ENCODE measurements around the gene JAZF1.

Gene JAZF1

DNA sequence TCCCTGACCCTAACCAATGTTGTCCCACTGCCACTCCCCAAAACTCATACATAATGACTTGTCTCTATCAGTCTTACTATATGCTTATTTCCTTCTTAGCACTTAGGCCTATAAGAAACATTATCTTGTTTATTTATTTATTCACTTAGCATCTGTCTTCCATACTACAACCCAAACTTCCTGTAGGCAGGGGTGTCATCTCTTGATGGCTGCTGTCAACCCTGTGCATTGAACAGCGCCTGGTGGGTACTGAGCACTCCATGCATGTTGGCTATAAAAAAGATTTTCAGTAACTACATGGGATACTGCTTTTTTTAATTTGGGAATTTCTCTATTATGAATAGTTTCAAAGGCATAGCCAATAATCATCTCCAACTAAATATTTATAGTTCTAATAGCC is 46.7 kb downstream of the JAZF1 start:
- DNase-seq: no peak

DNA sequence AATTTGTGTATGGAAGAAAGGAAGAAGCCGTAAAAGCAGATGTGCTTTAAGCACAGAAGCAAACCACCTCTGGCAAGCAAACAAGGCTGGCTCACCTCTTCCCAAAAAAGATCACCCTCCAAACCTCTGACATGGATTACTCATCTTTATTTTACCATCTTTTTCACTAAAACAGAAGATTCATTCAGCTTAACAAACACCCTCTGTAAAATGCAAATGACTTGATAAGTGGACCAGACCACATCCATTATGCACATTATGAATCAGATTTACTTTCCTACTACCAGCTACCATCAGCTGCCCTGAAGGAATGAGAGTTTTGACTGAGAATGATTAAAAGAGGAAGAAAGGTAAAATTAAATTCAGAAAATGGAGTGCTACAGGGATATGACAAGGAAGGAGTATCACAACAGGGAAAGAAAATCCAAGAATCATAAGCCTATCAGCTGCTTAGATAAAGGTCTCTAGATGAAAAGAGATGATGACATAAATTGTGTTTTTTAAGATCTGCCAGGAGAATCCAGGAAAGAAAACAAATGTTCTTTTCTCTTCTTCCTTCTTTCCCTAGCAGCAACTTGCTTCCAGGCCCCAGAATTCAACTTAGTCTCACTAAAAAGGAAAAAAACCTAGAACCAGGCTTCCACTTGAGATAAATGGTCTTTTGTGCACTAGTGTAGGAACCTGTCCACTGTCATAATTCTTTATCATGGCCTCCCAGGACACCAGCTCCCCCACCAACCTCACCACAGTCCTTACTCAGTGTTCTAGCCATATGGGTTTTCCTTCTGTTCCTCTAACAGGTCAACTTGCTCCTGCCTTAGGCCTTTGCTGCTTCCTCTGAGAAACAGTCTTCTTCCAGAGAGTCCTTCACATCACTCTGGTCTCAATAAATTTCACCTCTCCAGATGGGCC is 47.4 kb downstream of the JAZF1 start:
- no peak for DNase-seq

DNA sequence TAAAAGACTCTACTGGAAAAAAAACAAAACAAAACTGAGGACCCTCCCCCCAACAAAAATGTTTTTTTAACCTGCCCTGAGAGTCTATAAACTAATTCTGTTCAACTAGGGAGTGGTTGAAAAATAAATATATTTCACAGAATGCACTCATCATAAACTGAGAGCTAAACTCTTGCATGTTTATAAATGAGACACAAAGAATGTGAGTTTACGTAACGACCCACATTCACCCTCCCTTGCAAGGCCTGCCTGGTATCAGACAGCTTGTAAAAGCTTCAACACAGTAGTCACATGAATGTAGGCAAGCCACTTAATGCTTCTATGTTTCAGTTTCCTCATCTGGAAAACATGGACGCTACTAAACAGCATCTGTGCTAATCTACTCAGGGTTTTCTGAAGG is 50.3 kb downstream of the JAZF1 start:
- no peak for DNase-seq

DNA sequence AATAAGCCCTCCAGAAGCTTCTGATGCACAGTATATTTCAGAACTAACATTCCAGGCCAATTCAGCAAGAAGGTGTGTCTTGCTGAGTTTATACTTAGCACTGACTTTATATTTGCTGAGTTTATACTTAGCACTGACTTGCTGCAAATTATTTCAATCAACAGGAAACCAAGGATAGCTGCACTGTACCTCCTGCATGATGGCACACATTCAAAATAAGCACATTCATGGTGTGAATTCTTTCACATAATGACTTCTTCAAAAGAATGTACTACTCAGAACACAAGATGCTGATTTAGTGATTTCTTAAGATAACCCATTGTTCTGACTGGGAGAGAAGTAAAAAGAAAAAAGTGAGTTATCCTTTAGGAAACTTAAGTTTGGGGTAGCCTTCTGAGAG is 52.0 kb downstream of the JAZF1 start:
- no peak for DNase-seq

DNA sequence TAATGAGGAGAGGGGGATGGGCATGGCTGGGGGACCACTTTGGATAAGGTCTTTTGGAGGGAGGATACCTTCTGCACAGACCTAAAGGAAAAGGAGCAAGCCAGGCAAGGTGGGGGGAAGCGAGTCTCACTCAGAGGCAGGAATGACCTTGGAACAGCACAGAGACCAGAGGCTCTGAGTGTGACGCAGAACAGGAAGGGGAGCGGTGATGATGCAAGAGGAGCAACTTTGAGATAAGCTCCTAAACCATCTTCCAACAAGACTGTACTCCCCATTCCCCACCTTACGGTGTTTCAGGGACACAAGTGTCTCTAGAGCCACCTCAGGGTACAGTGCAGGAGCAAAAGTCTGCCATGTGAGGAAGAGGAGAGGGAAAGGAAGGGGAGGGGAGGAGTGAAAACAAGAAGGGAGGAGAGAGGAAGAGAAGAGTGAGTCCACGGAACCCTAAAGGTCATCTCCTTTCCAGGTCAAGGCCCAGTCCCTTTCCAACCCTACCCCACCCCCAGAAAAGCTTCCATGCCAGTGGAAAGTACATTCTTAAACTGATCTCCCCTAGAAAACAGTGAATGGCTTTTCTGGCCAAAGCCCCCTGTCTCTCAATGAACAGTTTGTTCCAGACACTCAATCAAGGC is 54.1 kb downstream of the JAZF1 start:
- DNase-seq: no peak

DNA sequence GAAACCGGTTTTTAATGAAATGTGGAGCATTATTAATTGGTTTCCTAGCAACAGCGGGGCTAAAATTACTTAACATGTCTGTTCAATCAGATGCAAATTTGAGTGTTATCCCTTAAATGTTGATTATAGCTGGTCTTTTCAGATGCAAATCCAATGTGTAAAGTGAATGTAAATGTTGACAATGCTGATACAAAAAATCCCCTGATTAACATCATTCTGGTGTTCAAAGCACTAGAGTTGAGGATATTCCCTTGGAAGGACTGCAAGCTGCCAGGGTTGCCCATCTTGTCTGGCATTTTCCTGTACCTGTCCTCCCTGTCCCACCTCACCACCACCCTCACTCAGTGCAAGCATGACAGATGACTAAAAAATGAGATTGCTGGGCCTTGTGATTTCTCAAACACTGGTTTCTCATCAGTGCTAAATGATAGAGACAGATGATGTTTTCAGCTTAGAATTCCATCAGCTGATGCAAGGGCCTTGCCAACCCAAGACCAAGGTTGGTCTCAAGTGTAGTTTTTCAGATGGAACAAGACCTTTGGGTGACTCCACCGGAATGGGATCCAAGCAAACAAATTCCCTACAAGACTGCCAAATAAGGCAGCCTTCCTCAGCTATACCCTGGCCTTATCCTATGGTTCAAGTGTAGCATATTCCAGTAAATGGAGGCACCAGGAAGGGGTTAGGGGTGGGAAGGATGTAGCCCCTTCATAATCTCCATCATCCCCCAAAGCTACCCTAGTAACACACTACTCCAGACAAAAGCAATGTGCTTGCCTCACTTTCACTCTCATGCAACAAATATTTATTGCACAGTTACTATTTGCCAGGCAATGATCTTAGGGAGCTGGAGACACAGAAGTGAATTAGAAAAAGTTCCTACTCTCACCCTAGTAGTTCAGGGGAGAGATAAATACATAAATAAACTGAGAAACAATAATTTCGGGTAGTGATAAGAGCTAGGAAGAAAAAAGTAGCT is 54.9 kb downstream of the JAZF1 start:
- DNase-seq: no peak

DNA sequence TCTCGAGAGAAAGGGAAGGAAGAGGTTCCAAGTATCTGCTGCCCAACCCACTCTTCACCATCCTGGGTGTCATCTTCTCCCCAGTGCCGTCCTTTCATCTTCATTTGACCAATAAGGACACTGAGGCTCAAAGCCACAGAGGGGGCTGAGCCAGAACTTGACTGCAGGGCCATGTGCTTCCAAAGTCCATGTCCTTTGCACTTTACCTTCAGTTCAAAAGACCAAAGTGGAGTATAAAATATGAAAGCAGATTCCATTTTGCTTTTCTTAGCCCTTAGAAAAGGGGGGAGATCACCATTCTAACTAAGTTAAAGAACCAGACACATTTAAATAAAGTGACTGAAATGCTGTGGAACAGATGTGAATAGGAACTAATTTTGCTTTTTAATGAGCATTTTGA is 56.2 kb downstream of the JAZF1 start:
- no peak for DNase-seq

DNA sequence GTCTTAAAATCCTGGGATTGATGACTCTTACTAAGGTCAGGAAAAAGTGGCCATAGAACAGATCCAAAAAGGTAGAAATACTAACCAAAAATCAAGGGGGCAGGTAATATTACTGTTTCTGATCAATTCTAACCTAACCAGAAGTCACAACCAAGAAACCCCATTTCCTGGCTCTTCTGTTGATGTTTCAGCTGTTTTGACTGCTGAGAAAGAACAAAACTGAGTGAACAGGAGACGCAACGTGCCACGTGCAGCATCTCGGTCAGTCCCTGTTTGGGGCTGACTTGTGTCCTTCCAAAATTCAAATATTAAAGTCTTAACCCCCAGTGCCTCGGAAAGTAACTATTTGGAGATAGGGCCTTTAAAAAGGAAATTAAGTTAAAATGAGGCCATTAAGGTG is 56.8 kb downstream of the JAZF1 start:
- no peak for DNase-seq

DNA sequence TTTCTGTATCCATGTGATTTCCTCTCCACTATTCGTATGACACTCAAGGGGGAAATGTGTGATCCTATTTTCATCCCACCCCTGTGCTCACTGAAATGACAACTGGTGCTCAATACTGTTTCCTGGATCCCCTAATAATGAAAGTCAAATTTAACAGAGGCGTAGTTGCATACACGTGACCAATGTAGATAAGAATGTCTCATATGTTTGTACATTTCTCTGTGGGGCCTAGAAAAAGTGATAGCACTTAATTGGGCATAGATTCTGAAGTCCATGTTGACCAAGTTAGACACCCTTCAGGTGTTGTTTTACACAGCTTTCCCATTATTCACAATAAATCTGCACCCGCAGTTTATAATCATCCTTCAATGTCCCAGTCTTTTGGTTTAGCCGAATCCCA is 59.1 kb downstream of the JAZF1 start:
- no peak for DNase-seq

DNA sequence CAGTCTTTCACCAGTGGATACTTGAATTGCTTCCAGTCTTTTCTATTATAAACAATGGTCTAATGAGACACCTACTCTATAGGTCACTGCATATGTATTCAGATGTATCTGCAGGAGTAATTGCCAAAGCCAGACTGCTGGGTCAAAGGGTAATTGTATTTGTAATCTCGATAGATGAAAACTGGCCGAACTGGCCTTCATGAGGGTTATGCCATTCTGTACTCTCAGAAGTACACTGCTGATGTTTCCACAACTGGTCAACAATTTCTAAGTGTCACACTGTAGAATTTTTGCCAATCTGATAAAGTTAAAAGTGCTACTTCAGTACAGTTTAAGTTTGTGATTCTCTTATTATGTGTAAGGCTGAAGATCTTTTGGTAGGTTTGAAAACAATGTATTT is 64.6 kb downstream of the JAZF1 start:
- no peak for DNase-seq

DNA sequence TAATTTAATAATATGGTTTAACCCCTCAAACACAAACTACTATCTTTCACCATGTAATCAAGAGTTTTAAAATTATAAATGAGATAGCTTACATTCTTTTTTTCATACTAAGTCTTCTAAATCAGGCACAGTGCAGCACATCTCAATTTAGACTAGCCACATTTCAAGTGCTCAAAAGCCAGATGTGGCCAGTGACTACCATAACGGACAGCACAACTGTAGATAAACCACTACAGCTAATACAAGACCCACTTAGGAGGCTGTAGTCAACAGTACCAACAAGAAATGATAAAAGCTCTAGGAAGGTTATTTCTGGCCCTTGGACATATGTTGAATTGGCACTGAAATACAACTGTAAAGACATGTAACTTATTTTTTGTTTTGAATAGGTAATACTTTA is 65.3 kb downstream of the JAZF1 start:
- DNase-seq: no peak

DNA sequence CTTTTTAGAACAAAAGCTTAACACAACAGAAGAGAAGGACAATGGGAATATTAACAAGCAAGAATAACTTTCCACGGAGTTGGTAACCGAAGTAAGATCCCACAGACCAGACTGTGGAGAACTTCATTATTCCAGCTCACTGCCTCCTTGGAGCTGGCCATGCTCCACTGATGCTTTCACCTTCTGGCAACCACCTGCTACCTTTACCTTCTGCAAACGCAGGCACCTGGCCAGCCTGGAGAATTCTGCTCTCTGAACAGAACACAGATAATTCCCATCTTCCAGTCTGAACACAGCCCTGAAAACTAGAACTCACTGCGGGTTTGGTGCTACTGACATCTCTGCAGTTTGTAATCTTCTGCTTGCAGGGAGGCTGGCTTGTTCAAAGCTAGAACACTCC is 66.5 kb downstream of the JAZF1 start:
- no peak for DNase-seq

DNA sequence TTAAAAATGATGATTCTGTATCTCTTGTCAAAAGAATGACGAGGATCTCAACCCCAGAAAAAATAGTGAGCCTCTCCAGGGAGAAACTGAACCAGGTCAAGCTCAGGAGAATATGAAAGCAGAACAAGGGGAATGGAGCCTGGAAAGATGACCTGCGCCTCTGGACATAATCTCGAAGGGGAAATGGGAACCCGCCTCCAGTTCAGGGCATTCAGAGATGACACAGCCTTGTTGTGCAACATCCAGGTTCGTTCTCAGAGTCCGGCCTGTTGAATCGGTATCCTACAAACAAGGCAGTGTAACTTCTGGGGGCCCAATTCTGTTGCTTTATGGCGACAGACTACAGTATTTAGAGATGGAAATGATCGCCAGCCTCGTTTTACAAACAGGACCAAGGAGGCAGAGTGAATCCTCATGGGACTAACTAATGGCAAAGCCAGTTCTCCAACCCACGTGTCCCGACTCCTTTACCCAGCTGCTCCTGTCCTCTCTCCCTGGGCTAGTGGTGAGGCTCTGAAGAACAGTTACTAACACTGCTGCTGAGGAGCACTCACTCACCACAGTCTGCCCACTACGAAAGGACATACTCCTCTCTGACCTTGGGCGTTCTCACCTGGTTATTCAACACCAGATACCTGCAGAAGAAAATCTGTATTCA is 67.6 kb downstream of the JAZF1 start:
- DNase-seq: no peak

DNA sequence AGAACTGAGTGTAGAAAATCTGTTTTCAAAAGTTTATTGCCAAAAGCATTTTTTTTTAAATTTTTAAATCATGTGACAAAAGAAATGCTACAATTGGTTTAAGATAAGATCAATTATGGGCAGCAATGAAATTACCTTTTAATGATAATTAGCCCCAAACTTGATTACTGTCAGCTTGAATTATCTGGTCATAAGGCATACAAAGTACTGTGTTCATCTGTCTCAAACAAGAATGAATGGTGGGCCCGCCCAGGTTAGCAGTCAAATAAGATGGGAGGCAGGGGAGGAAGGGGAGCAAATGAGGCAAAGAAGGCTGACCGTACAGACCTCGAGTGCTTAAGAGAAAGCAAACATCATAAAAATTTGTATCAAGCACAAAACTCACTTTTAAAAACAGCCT is 68.1 kb downstream of the JAZF1 start:
- no peak for DNase-seq

DNA sequence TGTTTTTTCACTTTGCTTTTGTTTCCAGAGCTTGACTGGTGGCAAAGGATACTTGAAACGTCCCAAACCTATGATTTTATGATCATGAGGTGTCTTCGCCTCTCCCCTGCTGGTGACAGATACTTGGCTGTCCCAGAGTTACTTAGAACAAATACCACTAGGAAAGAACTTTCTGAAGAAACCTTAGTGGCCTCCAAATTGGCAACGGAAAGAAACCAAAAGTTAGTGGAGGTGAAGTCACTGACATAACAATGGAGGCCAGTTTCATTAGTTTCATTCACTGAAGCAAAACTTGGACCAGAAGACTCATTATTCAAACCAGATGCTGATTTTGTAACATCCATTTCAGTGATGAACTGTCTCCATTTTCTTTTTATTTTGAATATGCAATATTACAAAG is 68.6 kb downstream of the JAZF1 start:
- DNase-seq: no peak

DNA sequence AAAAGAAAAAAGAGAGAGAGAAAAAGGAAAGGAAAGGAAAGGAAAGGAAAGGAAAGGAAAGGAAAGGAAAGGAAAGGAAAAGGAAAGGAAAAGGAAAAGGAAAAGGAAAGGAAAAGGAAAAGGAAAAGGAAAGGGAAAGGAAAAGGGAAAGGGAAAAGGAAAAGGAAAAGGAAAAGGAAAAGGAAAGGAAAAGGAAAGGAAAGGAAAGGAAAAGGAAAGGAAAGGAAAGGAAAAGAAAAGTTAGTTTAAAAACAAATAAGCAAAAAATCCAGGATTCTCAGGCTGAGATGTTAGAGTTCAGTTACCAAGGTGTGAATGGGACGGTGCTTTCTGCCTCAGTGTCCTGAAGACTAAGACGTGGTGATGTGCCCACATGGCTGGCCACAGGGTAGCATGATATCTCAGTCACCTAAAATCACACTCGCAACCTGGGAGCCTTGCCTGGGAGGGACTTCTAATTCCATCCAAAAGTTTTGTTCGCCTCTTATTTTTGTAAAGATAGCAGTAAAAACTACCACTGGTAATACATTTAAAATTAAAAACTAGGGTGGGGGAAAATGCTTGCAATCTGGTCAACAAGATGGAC is 70.1 kb downstream of the JAZF1 start:
- no peak for DNase-seq

DNA sequence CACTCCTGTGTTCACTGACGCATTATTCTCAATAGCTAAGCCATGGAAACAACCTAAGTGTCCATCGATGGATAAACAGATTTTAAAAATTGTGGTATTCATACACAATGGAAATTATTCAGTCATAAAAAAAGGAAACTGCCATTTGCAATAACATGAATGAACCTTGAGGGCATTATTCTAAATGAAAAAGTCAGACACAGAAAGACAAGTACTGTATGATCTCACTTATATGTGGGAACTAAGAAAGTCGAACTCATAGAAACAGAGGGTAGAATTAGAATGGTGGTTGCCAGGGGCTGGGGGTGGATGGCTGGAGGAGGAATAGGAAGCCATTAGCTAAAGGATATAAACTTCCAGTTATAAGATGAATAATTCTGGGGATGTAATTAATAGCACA is 71.8 kb downstream of the JAZF1 start:
- DNase-seq: no peak

DNA sequence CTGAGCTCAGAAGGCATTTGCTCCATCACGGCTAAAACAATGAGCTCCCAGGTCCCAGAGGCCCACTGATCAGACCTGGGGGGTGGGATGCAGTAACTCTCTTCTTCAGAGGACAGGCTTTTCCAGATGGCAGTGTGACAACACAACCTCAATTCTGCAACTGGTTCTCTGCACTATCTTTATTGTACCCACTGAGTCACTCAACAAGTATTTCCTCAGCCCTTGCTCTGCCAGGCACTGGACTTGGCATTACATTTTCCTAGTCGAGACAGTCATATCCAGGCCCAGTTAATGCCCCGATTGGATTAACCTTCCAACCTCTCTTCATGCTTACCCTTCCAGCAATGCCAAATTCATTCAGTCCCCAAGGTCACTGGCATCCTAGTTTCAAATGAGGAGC is 72.6 kb downstream of the JAZF1 start:
- no peak for DNase-seq

DNA sequence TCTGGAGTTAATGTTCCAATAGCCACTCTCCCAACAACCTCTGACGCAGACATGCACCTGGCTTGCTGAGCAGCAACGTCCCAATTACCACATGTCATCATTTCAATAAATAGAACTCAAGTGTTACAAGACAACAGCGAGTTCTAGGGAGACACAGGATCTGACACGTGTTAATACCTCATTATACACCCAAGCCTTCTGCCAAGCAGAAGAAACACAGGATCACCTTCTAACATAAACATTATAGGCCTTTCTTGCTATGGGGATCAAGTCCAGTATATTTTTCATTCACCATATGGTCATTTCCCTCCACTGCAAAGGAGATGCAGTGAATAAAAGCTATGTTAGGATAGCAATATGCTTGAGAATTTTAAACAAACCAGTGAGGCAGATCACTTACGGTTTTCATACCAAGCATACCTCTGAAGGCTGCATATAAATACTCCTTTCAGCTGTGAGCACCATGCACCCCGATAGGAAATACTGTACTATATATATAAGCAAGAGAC is 74.2 kb downstream of the JAZF1 start:
- DNase-seq: no peak

DNA sequence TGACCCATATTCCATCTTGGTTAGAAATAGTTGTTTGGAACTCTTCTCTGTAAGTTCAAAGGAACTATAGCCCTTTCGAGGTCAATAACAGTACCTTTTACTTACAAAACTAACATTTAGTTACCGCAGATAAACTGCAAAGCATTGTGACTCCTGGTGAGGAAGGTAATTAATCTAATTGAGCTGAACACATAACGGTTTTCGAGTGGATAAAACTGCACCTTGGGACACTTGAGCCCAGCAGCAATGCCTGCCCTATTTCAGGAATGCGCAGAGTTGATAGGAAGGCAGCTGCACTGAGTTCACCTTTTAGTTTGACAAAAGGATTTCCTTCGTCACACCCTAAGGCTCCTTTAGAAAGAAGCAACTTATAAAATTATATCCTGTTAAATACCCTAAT is 75.4 kb downstream of the JAZF1 start:
- DNase-seq: no peak

DNA sequence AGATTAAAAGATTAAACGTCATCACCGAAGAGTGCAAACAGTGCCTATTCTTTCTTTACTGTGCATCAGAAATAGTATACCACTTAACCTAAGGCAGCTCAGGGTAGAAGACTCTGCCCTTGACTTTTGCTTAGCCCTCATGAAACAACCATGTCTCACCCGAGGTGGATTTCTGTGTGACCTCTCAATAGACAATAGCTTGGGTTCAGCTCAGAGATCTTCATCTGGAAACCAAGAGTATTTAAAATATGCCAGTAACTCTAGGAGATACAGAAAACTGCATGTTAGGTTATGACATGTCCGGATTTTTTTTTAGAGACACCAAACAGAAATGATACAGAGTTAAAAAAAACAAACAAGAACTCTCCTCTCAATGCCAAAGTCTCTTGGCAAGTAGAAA is 75.8 kb downstream of the JAZF1 start:
- DNase-seq: no peak

DNA sequence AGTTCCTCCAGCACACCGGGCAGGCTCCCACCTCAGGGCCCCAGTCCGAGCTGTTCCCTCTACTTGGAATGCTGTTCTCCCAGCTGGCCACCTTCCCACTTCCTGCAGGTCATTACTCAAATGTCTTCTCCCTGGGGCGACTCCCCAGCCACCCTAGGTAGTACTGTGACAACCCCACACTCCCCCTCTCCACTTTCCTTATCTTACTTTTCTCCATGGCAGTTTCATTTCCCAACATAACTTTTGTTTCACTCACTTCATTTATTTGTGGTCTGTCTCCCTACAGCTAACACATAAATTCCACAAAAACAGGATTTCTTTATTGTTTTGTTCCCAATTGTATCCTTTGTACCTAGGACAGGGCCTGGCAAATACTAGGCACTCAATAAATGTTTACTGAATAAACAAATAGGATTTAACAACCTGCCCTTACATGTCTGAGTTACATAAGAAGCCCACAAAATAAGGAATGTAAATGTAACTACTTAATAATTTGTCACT is 76.5 kb downstream of the JAZF1 start:
- no peak for DNase-seq
